NT2/D1 (cell line): ENCODE data around the gene MAPK6.
A peak's percentile ranks its signal among the peaks of the same experiment; 100 is the strongest.

Source experiments
- DNase-seq: peaks from one replicate; pipeline ENCODE4 v3.0.0-alpha.2; 2011; ENCODE audit warnings: low read depth, low spot score
- H3K27me3 ChIP-seq: 2 replicates; pipeline ENCODE4 v1.6.0; 2011; ENCODE audit warnings: mild to moderate bottlenecking; ENCODE audit not compliant: insufficient read length, insufficient read depth
- H3K36me3 ChIP-seq: 2 replicates; pipeline ENCODE4 v1.6.1; 2011; ENCODE audit warnings: mild to moderate bottlenecking, low read length, mixed read lengths; ENCODE audit not compliant: insufficient read depth, insufficient read length
- H3K4me1 ChIP-seq: 2 replicates; pipeline ENCODE4 v1.5.1; 2011; ENCODE audit not compliant: insufficient read depth, insufficient read length
- H3K4me3 ChIP-seq: 2 replicates; pipeline ENCODE4 v1.5.1; 2011; ENCODE audit warnings: low read depth; ENCODE audit not compliant: insufficient read length
- H3K9ac ChIP-seq: 2 replicates; pipeline ENCODE4 v1.6.0; 2011; ENCODE audit warnings: low read depth; ENCODE audit not compliant: insufficient read length
- H3K9me3 ChIP-seq: 2 replicates; pipeline ENCODE4 v1.5.1; 2011; ENCODE audit warnings: mild to moderate bottlenecking, low read length; ENCODE audit not compliant: insufficient read depth
- SUZ12 ChIP-seq: IDR thresholded peaks from 2 replicates; pipeline ENCODE4 v1.6.1; 2011; ENCODE audit not compliant: insufficient read length, insufficient read depth; ENCODE audit errors: extremely low read depth
- YY1 ChIP-seq: IDR thresholded peaks from 2 replicates; pipeline ENCODE4 v1.6.1; 2011; ENCODE audit not compliant: insufficient read length, insufficient read depth
- ZNF274 ChIP-seq: IDR thresholded peaks from 2 replicates; pipeline ENCODE4 v1.6.1; 2011; ENCODE audit warnings: mild to moderate bottlenecking, low read depth, low read length

MAPK6 gene

GRCh38 chr15:52012210-52012609, 6.8 kb upstream of the MAPK6 start:
- H3K27me3 ChIP-seq = no peaks in the 10 kb centered on the region
- no peak overlapping the region for H3K9ac ChIP-seq
- no peaks in the 10 kb centered on the region for H3K4me1 ChIP-seq
- no peaks in the 10 kb centered on the region for H3K9me3 ChIP-seq
- no peaks in the 10 kb centered on the region for H3K36me3 ChIP-seq
- no peak for TF ChIP-seq SUZ12
- no peak for TF ChIP-seq YY1
- TF ChIP-seq ZNF274 = no peak
- H3K4me3 ChIP-seq = no peak overlapping the region
- no peak for DNase-seq

GRCh38 chr15:52013151-52013791, 5.7 kb upstream of the MAPK6 start:
- DNase-seq = no peak
- H3K36me3 ChIP-seq = no peaks in the 10 kb centered on the region
- H3K4me3 ChIP-seq = no peak overlapping the region
- H3K9ac ChIP-seq = no peak overlapping the region
- no peaks in the 10 kb centered on the region for H3K4me1 ChIP-seq
- TF ChIP-seq ZNF274 (no peak), SUZ12 (no peak), YY1 (no peak)
- H3K9me3 ChIP-seq = no peaks in the 10 kb centered on the region
- H3K27me3 ChIP-seq = no peaks in the 10 kb centered on the region

- no peaks in the 10 kb centered on the region for H3K4me1 ChIP-seq
- TF ChIP-seq YY1 (no peak), SUZ12 (no peak), ZNF274 (no peak)
Measured at GRCh38 chr15:52014616-52015015, 4.4 kb upstream of the MAPK6 start.

GRCh38 chr15:52016316-52016715, 2.7 kb upstream of the MAPK6 start:
- H3K9me3 ChIP-seq = no peaks in the 10 kb centered on the region
- H3K4me1 ChIP-seq = no peaks in the 10 kb centered on the region
- no peak for DNase-seq
- no peak overlapping the region for H3K4me3 ChIP-seq
- H3K27me3 ChIP-seq = no peaks in the 10 kb centered on the region
- no peak for TF ChIP-seq SUZ12
- no peak for TF ChIP-seq YY1
- no peak for TF ChIP-seq ZNF274
- no peak overlapping the region for H3K9ac ChIP-seq
- no peaks in the 10 kb centered on the region for H3K36me3 ChIP-seq

More at GRCh38 chr15:52014616-52015015, 4.4 kb upstream of the MAPK6 start:
- no peak overlapping the region for H3K9ac ChIP-seq
- no peaks in the 10 kb centered on the region for H3K9me3 ChIP-seq
- no peaks in the 10 kb centered on the region for H3K27me3 ChIP-seq
- no peak for DNase-seq
- no peak overlapping the region for H3K4me3 ChIP-seq
- no peaks in the 10 kb centered on the region for H3K36me3 ChIP-seq

- no peak for DNase-seq
- no peak overlapping the region for H3K9ac ChIP-seq
- TF ChIP-seq ZNF274 = no peak
- TF ChIP-seq YY1 = no peak
- no peak for TF ChIP-seq SUZ12
- H3K27me3 ChIP-seq = no peaks in the 10 kb centered on the region
- no peaks in the 10 kb centered on the region for H3K9me3 ChIP-seq
- H3K4me1 ChIP-seq = no peaks in the 10 kb centered on the region
- H3K36me3 ChIP-seq = no peaks in the 10 kb centered on the region
- no peak overlapping the region for H3K4me3 ChIP-seq
Measured at GRCh38 chr15:52018244-52018643, 775 bp upstream of the MAPK6 start.

- Histone ChIP-seq H3K27me3 (no peaks in the 10 kb centered on the region), H3K4me1 (no peaks in the 10 kb centered on the region), H3K4me3 (peak overlapping the region; percentile 61), H3K9me3 (no peaks in the 10 kb centered on the region), H3K36me3 (no peaks in the 10 kb centered on the region), H3K9ac (peak overlapping the region; percentile 76)
- no peak for TF ChIP-seq ZNF274
- TF ChIP-seq SUZ12 = no peak
- no peak for TF ChIP-seq YY1
- DNase-seq = no peak
Measured at GRCh38 chr15:52019394-52020220, 588 bp downstream of the MAPK6 start.

GRCh38 chr15:52020221-52021085, 1.4 kb downstream of the MAPK6 start:
- H3K9me3 ChIP-seq = no peaks in the 10 kb centered on the region
- TF ChIP-seq YY1 (no peak), SUZ12 (no peak), ZNF274 (no peak)
- DNase-seq = no peak
- no peaks in the 10 kb centered on the region for H3K36me3 ChIP-seq
- H3K27me3 ChIP-seq = no peaks in the 10 kb centered on the region
- no peaks in the 10 kb centered on the region for H3K4me1 ChIP-seq
- peak overlapping the region; percentile 74 for H3K9ac ChIP-seq
- peak overlapping the region; percentile 61 for H3K4me3 ChIP-seq
